Tibial nerve (tissue), 3 donors: ENCODE measurements around the gene ATP8A2.

Experiments
- EP300 ChIP-seq, 2 donors: sonication (generic); formaldehyde crosslinking; IDR thresholded peaks; one replicate each; pipeline ENCODE4 v1.6.1; 2017; ENCODE audit warnings: antibody characterized with exemption in 2 of 2, mild to moderate bottlenecking in 1 of 2
- POLR2A ChIP-seq, 2 donors: fragments of 450-650 bp; IDR thresholded peaks; one replicate each; pipeline ENCODE4 v1.6.1; 2017; ENCODE audit warnings: antibody characterized with exemption in 2 of 2, mild to moderate bottlenecking in 2 of 2, moderate library complexity in 2 of 2

DNA sequence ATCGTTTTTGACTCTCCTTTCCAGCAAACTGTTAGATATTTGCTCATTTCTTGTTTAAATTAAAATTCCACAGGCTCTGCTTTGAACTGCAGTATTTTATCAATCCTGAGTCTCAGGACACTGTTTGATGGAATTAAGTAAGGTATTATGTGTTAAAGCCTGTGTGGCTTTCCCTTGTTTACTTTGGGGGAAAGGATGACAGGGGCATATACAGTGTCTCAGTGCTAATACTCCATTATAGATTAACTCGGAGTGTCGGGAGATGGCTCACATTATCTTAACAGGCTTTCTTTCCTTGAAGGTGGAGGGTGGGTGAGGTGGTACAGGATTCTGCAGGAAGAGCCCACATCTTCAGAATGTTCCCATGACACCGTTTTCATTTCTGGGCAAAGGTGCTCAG is 595.4 kb downstream of the ATP8A2 start:
- no peak for TF ChIP-seq POLR2A (IDR thresholded peaks at IDR 0.05)
- no peak for TF ChIP-seq EP300 (IDR thresholded peaks at IDR 0.05)
